Fibroblast of skin of back (primary cell): ENCODE results near the gene TNFRSF25.
"Not testable (repeated sequence)": the region's sequence is repeated elsewhere in the genome, so short reads cannot be mapped to it uniquely, and the experiment has no call there.

Source experiments
- DNase-seq: peaks from one replicate; pipeline ENCODE4 v3.0.0-alpha.2; 2013

The TNFRSF25 gene

GRCh38 chr1:6429660-6430411 is 36.1 kb downstream of the TNFRSF25 start:
- not testable (repeated sequence) for DNase-seq

GRCh38 chr1:6428453-6428852 is 37.5 kb downstream of the TNFRSF25 start:
- DNase-seq: not testable (repeated sequence)

- DNase-seq: no peak
These were observed 38.3 kb downstream of the TNFRSF25 start for GRCh38 chr1:6427441-6428390.

- DNase-seq: no peak
These were observed 39.0 kb downstream of the TNFRSF25 start for GRCh38 chr1:6426972-6427350.

- DNase-seq: no peak
These were observed 39.5 kb downstream of the TNFRSF25 start for GRCh38 chr1:6426277-6426971.

- no peak for DNase-seq
These were observed 40.3 kb downstream of the TNFRSF25 start for GRCh38 chr1:6425658-6426057.

GRCh38 chr1:6424619-6425593 is 41.1 kb downstream of the TNFRSF25 start, which contains the start of gene ESPN:
TSS of gene ESPN (plus strand) at chr1:6424776. CDS start at chr1:6424956, 180 bp downstream.
- DNase-seq: no peak

- no peak for DNase-seq
These were observed 41.9 kb downstream of the TNFRSF25 start for GRCh38 chr1:6424000-6424565.

- DNase-seq: peak; percentile 41
These were observed 42.5 kb downstream of the TNFRSF25 start for GRCh38 chr1:6423321-6423999.

GRCh38 chr1:6421266-6421665 is 44.7 kb downstream of the TNFRSF25 start:
- DNase-seq: no peak

GRCh38 chr1:6420454-6421042 is 45.4 kb downstream of the TNFRSF25 start:
- DNase-seq: no peak

- DNase-seq: no peak
These were observed 46.0 kb downstream of the TNFRSF25 start, which contains the start of gene HES2 for GRCh38 chr1:6419804-6420453. TSS of gene HES2 (minus strand) at chr1:6419919. CDS start at chr1:6419820, 99 bp downstream.

- DNase-seq: no peak
These were observed 46.6 kb downstream of the TNFRSF25 start for GRCh38 chr1:6419397-6419803.

- DNase-seq: no peak
These were observed 47.1 kb downstream of the TNFRSF25 start for GRCh38 chr1:6418668-6419396.

- no peak for DNase-seq
These were observed 47.9 kb downstream of the TNFRSF25 start for GRCh38 chr1:6417961-6418667.

- DNase-seq: no peak
These were observed 49.1 kb downstream of the TNFRSF25 start for GRCh38 chr1:6416906-6417305.

GRCh38 chr1:6416295-6416656 is 49.7 kb downstream of the TNFRSF25 start:
- DNase-seq: no peak
